Measurements from ENCODE around the gene ZNF35. TPM values are rescaled to one million over a fixed set of nuclear protein-coding genes. Genes with fewer than 3 reads are reported as not detected.

The ZNF35 gene
- total RNA-seq, 4 donors from 2014 or later, result 8.3 to 28.1 (median 12.8) TPM

DNA sequence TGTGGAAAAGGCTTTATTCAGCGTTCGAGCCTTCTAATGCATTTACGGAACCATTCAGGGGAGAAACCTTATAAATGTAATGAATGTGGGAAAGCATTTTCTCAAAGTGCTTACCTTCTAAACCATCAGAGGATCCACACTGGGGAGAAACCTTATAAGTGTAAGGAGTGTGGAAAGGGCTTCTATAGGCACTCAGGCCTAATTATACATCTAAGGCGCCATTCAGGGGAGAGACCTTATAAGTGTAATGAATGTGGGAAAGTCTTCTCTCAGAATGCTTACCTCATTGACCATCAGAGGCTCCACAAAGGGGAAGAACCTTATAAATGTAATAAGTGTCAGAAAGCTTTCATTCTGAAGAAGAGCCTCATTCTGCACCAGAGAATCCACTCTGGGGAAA lies 6.2 kb upstream of the ZNF35 start:
- no peak for TF ChIP-seq CTCF (IDR thresholded peaks at IDR 0.05)
- DNase-seq (ENCODE audit: low spot score) (no peak), ATAC-seq (ENCODE audit: low FRiP score) (no peak)

DNA sequence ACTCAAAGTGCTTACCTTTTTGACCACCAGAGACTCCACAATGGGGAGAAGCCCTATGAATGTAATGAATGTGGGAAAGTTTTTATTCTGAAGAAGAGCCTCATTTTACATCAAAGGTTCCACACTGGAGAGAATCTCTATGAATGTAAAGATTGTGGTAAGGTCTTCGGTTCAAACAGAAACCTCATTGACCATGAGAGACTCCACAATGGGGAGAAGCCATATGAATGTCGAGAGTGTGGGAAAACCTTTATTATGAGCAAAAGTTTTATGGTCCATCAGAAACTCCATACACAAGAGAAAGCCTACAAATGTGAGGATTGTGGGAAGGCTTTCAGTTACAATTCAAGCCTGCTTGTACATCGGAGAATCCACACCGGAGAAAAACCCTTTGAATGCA lies 5.5 kb upstream of the ZNF35 start:
- ATAC-seq (ENCODE audit: low FRiP score) (no peak), DNase-seq (ENCODE audit: low spot score) (no peak)
- TF ChIP-seq CTCF (IDR thresholded peaks at IDR 0.05), result no peak

DNA sequence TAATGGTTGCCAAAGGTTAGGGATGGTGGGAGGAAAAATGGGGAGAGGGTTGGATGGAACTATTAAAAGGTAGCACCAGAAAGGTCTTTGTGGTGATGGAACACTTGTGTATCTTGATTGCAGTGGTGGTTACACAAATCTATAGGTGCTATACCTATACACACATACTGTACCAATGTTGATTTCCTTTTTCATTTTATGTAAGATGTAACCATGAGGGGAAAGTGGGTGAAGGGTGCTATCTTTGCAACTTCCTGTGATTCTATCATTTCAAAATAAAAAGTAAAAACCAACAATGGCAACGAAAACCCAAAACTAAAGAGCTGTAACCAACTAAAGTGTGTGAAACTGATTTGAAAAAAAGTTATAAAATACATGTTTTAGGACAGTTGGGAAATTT lies 761 bp upstream of the ZNF35 start:
- no peak for TF ChIP-seq CTCF (IDR thresholded peaks at IDR 0.05)
- no peak for DNase-seq (ENCODE audit: low spot score)
- no peak for ATAC-seq (ENCODE audit: low FRiP score)

DNA sequence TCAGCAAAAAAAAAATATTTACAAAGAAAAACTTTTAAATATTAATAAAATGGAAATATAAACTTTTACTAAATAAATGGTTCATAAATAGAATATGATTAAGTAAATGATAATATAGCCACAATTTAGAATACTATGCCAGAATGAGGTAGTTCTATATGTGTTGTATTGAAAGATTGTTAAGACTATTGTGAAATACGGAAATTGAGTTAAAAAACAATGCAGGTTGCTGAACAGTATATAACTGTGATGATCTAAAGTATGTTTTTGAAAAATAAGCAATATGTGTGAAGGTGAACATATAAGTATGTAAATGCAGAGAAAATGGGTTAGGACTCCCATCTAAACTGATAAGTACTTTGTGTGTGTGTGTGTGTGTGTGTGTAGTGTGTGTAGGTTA lies 1.2 kb downstream of the ZNF35 start:
- no peak for TF ChIP-seq CTCF (IDR thresholded peaks at IDR 0.05)
- ATAC-seq (ENCODE audit: low FRiP score), result no peak

DNA sequence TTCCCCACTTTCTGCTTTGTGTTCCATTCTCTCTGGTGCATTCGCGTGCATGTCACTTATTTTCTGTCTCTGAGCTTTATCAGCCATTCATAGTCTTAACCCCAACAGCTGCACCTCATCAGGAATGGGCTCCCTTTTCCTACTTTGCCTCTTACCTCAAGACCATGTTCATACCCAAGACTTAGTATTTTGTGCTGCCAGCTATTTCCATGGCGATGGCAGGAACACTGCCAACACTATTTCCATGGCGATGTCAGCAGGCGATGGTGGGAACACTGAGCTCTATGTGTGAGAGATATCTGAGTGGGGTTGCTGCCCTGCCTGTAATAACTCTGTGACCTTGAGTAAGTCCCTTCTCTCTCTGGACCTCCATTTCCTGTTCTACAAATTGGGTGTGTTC lies 5.5 kb downstream of the ZNF35 start:
- TF ChIP-seq CTCF (IDR thresholded peaks at IDR 0.05), result no peak
- DNase-seq (ENCODE audit: low spot score) (no peak), ATAC-seq (ENCODE audit: low FRiP score) (no peak)

More for the DNA sequence above, 1.2 kb downstream of the ZNF35 start:
- DNase-seq (ENCODE audit: low spot score), result no peak

- no peak for DNase-seq (ENCODE audit: low spot score)
- TF ChIP-seq CTCF (IDR thresholded peaks at IDR 0.05), result no peak
- ATAC-seq (ENCODE audit: low FRiP score), result no peak
These were observed 10.5 kb downstream of the ZNF35 start for GRCh38 chr3:44659015-44659414.

GRCh38 chr3:44659434-44659833 lies 10.9 kb downstream of the ZNF35 start:
- ATAC-seq (ENCODE audit: low FRiP score) (no peak), DNase-seq (ENCODE audit: low spot score) (no peak)
- no peak for TF ChIP-seq CTCF (IDR thresholded peaks at IDR 0.05)

Data from omental fat pad (tissue), 4 donors.